HUES48 (cell line): Measurements from ENCODE around the gene TSR1.

ENCODE experiments used
- H3K27ac ChIP-seq: one replicate; pipeline ENCODE4 v1.7.0; 2013; ENCODE audit warnings: low read depth, low read length, inconsistent platforms
- H3K27me3 ChIP-seq: 2 replicates; pipeline ENCODE4 v1.6.1; 2013; ENCODE audit warnings: mild to moderate bottlenecking, low read length; ENCODE audit not compliant: control insufficient read depth, insufficient read depth
- H3K36me3 ChIP-seq: 2 replicates; pipeline ENCODE4 v1.6.1; 2013; ENCODE audit warnings: low read length; ENCODE audit not compliant: control insufficient read depth, insufficient read depth
- H3K4me1 ChIP-seq: 2 replicates; pipeline ENCODE4 v1.6.1; 2013; ENCODE audit warnings: mild to moderate bottlenecking, low read length; ENCODE audit not compliant: control insufficient read depth, insufficient read depth
- H3K4me3 ChIP-seq: 2 replicates; pipeline ENCODE4 v1.5.1; 2013; ENCODE audit warnings: mild to moderate bottlenecking, low read depth, low read length
- H3K9ac ChIP-seq: 2 replicates; pipeline ENCODE4 v1.6.1; 2013; ENCODE audit warnings: mild to moderate bottlenecking, low read depth, low read length, moderate library complexity
- H3K9me3 ChIP-seq: 2 replicates; pipeline ENCODE4 v1.6.1; 2013; ENCODE audit warnings: low read length; ENCODE audit not compliant: control insufficient read depth, insufficient read depth

Gene TSR1

GRCh38 chr17:2357931-2358434, 21.7 kb upstream of the TSR1 start:
- Histone ChIP-seq H3K4me1 (no peaks in the 10 kb centered on the region), H3K36me3 (peaks cover 9% of the 10 kb centered on the region; the same call in 1 of the 2 replicates), H3K27ac (no peak overlapping the region), H3K4me3 (no peak overlapping the region), H3K27me3 (no peaks in the 10 kb centered on the region), H3K9ac (no peak overlapping the region), H3K9me3 (no peaks in the 10 kb centered on the region)

GRCh38 chr17:2357237-2357636, 21.0 kb upstream of the TSR1 start:
- Histone ChIP-seq H3K27ac (no peak overlapping the region), H3K36me3 (peaks cover 3% of the 10 kb centered on the region; the same call in 1 of the 2 replicates), H3K4me3 (no peak overlapping the region), H3K9me3 (no peaks in the 10 kb centered on the region), H3K4me1 (peaks cover 3% of the 10 kb centered on the region; the same call in 1 of the 2 replicates), H3K9ac (no peak overlapping the region), H3K27me3 (no peaks in the 10 kb centered on the region)

GRCh38 chr17:2354311-2354710, 18.1 kb upstream of the TSR1 start:
- Histone ChIP-seq H3K27ac (no peak overlapping the region), H3K27me3 (no peaks in the 10 kb centered on the region), H3K4me1 (peaks cover 8% of the 10 kb centered on the region; the same call in 1 of the 2 replicates), H3K36me3 (no peaks in the 10 kb centered on the region), H3K9ac (no peak overlapping the region), H3K9me3 (no peaks in the 10 kb centered on the region), H3K4me3 (no peak overlapping the region)

GRCh38 chr17:2351269-2351668, 15.0 kb upstream of the TSR1 start:
- Histone ChIP-seq H3K4me3 (no peak overlapping the region), H3K9me3 (no peaks in the 10 kb centered on the region), H3K27me3 (no peaks in the 10 kb centered on the region), H3K9ac (no peak overlapping the region), H3K4me1 (peaks cover 21% of the 10 kb centered on the region), H3K36me3 (no peaks in the 10 kb centered on the region), H3K27ac (no peak overlapping the region)

GRCh38 chr17:2347805-2348685, 11.8 kb upstream of the TSR1 start:
- Histone ChIP-seq H3K36me3 (peaks cover 19% of the 10 kb centered on the region), H3K27me3 (no peaks in the 10 kb centered on the region), H3K27ac (peak overlapping the region; percentile 88), H3K9me3 (no peaks in the 10 kb centered on the region), H3K4me1 (peaks cover 21% of the 10 kb centered on the region), H3K4me3 (peak overlapping the region; percentile 28; the same call in 1 of the 2 replicates), H3K9ac (peak overlapping the region; percentile 38)

GRCh38 chr17:2346475-2346874, 10.2 kb upstream of the TSR1 start:
- H3K27me3 ChIP-seq: no peaks in the 10 kb centered on the region
- H3K9me3 ChIP-seq: no peaks in the 10 kb centered on the region
- peaks cover 13% of the 10 kb centered on the region for H3K4me1 ChIP-seq

GRCh38 chr17:2344528-2344927, 8.3 kb upstream of the TSR1 start:
- Histone ChIP-seq H3K4me3 (no peak overlapping the region), H3K4me1 (peaks cover 13% of the 10 kb centered on the region), H3K9ac (no peak overlapping the region), H3K27me3 (no peaks in the 10 kb centered on the region), H3K27ac (no peak overlapping the region), H3K36me3 (peaks cover 32% of the 10 kb centered on the region), H3K9me3 (no peaks in the 10 kb centered on the region)

More at GRCh38 chr17:2346475-2346874, 10.2 kb upstream of the TSR1 start:
- Histone ChIP-seq H3K36me3 (peaks cover 28% of the 10 kb centered on the region), H3K4me3 (no peak overlapping the region), H3K27ac (peak overlapping the region; percentile 33), H3K9ac (no peak overlapping the region)

GRCh38 chr17:2343421-2343820, 7.2 kb upstream of the TSR1 start:
- Histone ChIP-seq H3K9ac (no peak overlapping the region), H3K4me1 (peaks cover 11% of the 10 kb centered on the region), H3K36me3 (peaks cover 32% of the 10 kb centered on the region), H3K27ac (no peak overlapping the region), H3K4me3 (no peak overlapping the region), H3K27me3 (no peaks in the 10 kb centered on the region), H3K9me3 (no peaks in the 10 kb centered on the region)

- peak overlapping the region; percentile 96 for H3K4me3 ChIP-seq
Measured at GRCh38 chr17:2338315-2338657, 2.0 kb upstream of the TSR1 start.

GRCh38 chr17:2337544-2338314, 1.5 kb upstream of the TSR1 start:
- H3K36me3 ChIP-seq: peaks cover 40% of the 10 kb centered on the region
- H3K9me3 ChIP-seq: no peaks in the 10 kb centered on the region
- peak overlapping the region; percentile 67 for H3K27ac ChIP-seq
- peak overlapping the region; percentile 96 for H3K4me3 ChIP-seq
- H3K4me1 ChIP-seq: peaks cover 21% of the 10 kb centered on the region
- H3K27me3 ChIP-seq: no peaks in the 10 kb centered on the region
- H3K9ac ChIP-seq: peak overlapping the region; percentile 38; the same call in 1 of the 2 replicates

More at GRCh38 chr17:2338315-2338657, 2.0 kb upstream of the TSR1 start:
- no peaks in the 10 kb centered on the region for H3K9me3 ChIP-seq
- peaks cover 21% of the 10 kb centered on the region for H3K4me1 ChIP-seq
- peaks cover 38% of the 10 kb centered on the region for H3K36me3 ChIP-seq
- peak overlapping the region; percentile 67 for H3K27ac ChIP-seq
- H3K9ac ChIP-seq: peak overlapping the region; percentile 38; the same call in 1 of the 2 replicates
- no peaks in the 10 kb centered on the region for H3K27me3 ChIP-seq
